Stimulated activated CD8-positive, alpha-beta memory T cell treated with anti-CD3 and anti-CD28 coated beads, Interleukin-12 subunit alpha, Interleukin-12 subunit beta, amount 100 ng/mL, for 24 hours (primary cell): ENCODE data around the gene VAC14.
"Not testable (repeated sequence)": the region's sequence is repeated elsewhere in the genome, so short reads cannot be mapped to it uniquely, and the experiment has no call there.

Experiments
- DNase-seq: peaks from one replicate; pipeline ENCODE4 v3.0.0-alpha.2; 2020; ENCODE audit errors: extremely low read depth

Gene VAC14

DNA sequence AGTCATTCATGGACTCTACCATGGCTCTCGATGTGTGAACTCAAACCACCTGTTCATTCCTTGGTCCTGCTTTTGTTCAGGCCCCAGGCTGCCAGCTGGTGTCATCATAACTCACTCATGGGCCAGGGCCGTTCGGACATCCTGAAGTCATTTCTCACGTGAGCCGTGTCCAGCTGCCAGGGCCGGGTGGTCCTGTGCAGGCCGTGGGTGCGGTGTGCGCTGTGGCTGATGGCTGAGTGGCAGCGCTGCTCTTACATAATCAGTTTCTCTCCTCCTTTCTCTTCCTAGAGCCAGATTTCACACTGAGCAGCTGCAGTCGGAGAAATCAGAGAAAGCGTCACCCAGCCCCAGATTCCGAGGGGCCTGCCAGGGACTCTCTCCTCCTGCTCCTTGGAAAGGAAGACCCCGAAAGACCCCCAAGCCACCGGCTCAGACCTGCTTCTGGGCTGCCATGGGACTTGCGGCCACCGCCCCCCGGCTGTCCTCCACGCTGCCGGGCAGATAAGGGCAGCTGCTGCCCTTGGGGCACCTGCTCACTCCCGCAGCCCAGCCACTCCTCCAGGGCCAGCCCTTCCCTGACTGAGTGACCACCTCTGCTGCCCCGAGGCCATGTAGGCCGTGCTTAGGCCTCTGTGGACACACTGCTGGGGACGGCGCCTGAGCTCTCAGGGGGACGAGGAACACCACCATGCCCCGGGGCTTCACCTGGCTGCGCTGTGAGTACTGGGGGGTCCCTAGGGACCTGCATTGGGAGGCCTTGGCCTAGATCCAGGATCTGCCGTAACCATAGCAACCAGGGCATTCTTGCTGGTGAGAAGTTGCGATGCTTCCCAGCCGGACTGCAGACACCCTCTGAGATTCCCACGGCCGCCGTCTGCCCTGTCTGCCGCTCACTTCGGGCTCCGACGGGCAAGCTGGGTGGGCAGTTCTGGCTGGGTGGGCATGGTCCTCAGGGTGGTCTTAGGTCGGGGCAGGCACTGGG is 154.4 kb downstream of the VAC14 start, which contains the start of gene IL34:
TSS of gene IL34 (plus strand) at position 300 of the 982 bp plus-strand sequence. CDS start at position 689, 389 bp downstream.
- no peak for DNase-seq

DNA sequence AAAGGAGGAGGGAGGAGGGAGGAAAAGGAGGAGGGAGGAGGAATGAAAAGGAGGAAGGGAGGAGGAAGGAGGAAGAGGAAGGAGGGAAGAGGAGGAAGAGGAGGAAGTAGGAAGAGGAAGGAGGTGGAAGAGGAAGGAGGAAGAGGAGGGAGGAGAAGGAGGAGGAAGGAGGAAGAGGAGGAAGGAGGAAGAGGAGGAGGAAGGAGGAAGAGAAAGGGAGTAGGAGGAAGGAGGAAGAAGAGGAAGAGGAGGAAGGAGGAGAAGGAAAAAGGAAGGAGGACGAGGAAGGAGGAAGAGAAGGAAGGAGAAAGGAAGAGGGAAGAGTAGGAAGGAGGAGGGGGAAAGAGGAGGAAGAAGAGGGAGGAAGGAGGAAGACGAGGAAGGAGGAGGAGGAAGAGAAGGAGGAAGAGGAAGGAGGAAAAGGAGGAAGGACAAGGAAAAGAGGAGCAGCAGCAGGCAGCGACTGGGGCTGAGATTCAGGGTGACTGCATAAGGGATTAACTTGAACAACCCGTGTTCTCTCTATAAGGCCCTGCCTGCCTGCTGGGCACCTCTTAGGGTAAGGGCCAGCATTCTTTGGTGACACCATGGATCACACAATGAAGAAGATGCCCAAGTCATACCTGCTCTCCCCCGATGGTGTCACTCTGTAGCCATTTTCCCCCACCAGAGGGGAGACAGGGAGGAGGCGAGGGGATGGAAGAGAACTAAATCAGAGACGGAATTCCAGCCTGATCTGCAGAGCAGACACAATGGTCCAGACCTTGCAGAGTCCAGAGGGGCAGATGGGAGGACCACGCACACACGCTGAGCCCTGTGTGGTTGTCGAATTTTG is 156.0 kb downstream of the VAC14 start:
- DNase-seq: no peak

DNA sequence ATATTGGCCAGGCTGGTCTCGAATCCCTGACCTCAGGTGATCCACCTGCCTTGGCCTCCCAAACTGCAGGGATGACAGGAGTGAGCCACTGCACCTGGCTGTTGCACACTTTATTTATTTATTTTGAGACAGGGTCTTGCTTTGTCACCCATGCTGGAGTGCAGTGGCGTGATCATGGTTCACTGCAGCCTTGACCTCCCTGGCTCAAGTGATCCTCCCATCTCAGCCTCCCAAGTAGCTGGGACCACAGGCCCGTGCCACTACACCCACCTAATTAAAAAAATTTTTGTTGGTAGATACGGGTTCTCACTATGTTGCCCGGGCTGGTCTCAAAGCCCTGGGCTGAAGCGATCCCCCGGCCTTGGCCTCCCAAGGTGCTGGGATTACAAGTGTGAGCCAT is 157.7 kb downstream of the VAC14 start:
- not testable (repeated sequence) for DNase-seq

DNA sequence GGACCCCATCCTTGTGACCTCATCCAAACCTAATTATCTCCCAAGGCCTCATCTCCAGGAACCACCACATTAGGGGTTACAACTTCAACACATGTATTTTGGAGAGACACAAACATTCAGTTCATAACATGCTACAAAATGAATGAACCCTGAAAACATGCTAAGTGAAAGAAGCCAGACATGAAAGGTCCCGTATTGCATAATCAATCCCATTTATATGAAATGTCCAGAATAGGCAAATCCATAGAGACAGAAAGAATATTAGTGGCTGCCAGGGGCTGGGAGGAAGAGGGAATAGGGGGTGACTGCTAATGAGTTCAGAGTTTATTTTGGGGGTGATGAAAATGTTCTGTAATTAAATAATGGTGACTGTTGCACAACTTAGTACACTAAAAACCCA is 158.3 kb downstream of the VAC14 start:
- no peak for DNase-seq

DNA sequence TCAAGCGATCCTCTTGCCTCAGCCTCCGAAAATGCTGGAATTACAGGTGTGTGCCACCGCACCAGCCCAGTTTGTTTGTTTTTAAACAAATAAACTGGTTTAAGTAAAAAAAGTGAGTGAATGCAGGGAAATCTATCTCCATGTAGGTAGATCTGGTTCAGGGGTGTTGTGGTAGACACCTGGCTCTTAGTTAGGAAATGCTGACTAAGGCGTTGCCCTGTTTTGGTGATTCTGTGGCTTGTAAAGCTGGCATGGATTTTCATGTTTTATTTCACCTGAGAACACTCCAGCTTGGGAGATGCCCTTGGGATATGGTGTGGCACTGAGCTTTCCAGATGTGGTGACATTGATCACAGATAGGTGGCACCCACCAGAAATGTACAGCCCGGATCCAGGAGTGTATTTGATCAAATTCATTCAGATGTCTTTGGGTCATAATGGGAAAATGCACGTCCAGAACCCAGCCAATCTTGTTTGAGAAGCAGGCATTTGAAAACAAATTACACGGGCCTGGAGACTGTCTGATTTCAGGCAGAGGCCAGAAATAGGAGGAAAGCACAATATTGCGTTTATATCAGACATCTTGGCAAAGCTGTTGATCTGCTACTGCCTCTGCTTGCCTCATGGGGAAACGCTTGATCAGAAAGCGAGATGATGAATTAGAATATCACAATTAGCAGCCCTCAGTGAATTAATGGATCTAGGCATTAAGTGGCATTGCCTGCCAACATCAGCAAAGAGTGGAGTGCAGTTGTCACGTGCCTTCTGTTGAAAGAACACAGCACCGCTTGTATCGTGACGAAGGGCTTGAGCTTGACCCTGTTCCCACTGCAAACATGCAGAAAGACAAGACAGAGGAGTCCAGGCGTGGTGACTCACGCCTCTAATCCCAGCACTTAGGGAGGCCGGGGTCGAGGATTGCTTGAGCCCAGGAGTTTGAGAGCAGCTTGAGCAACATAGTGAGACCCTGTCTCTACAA is 161.9 kb downstream of the VAC14 start:
- DNase-seq: no peak
